Fibroblast of villous mesenchyme (primary cell): ENCODE data around the gene POLR2I. TPM values are rescaled to one million over a fixed set of nuclear protein-coding genes. Genes with fewer than 3 reads are reported as not detected.

Experiments
- DNase-seq: peaks from one replicate; pipeline ENCODE4 v3.0.0-alpha.2; 2010; ENCODE audit warnings: low read depth
- H3K4me3 ChIP-seq: 2 replicates; pipeline ENCODE4 v1.5.1; 2011; ENCODE audit warnings: low read depth, mild to moderate bottlenecking, low read length
- CTCF ChIP-seq: IDR thresholded peaks from 2 replicates; pipeline ENCODE4 v1.5.1; 2012; ENCODE audit warnings: low read depth, mild to moderate bottlenecking, low read length; ENCODE audit not compliant: insufficient read depth
- total RNA-seq: library from RNA; depleted of rRNA; stranded (reverse); fragments of >200 nt; gene quantifications from 2 replicates; pipeline ENCODE4 v1.2.3, GENCODE V29; 2012

The POLR2I gene
- total RNA-seq, 1 donor = 26.8 TPM

- DNase-seq = no peak
- TF ChIP-seq CTCF = no peak
- no peak overlapping the region for H3K4me3 ChIP-seq
Observed at GRCh38 chr19:36090910-36091695, 23.6 kb downstream of the POLR2I start.

- no peak overlapping the region for H3K4me3 ChIP-seq
- TF ChIP-seq CTCF = no peak
- no peak for DNase-seq
Observed at GRCh38 chr19:36089847-36090246, 24.8 kb downstream of the POLR2I start.

- no peak for DNase-seq
- H3K4me3 ChIP-seq = no peak overlapping the region
- no peak for TF ChIP-seq CTCF
Observed at GRCh38 chr19:36086326-36086725, 28.3 kb downstream of the POLR2I start.

- no peak for TF ChIP-seq CTCF
- DNase-seq = no peak
- no peak overlapping the region for H3K4me3 ChIP-seq
Observed at GRCh38 chr19:36084231-36085009, 30.3 kb downstream of the POLR2I start.

- no peak overlapping the region for H3K4me3 ChIP-seq
- TF ChIP-seq CTCF = no peak
- no peak for DNase-seq
Observed at GRCh38 chr19:36082916-36083315, 31.8 kb downstream of the POLR2I start.

- DNase-seq = no peak
- no peak overlapping the region for H3K4me3 ChIP-seq
- TF ChIP-seq CTCF = no peak
Observed at GRCh38 chr19:36081894-36082293, 32.8 kb downstream of the POLR2I start.

GRCh38 chr19:36081385-36081784, 33.3 kb downstream of the POLR2I start:
- no peak overlapping the region for H3K4me3 ChIP-seq
- no peak for TF ChIP-seq CTCF
- no peak for DNase-seq
